22Rv1 (cell line): ENCODE measurements around the gene MS4A4A.

Source experiments
- ZFX ChIP-seq: fragments of 450-650 bp; IDR thresholded peaks from 2 replicates; pipeline ENCODE4 v1.6.1; 2017; ENCODE audit warnings: antibody characterized with exemption, borderline replicate concordance
- TF ChIP-seq, protein P1 (sequence below): fragments of 450-650 bp; IDR thresholded peaks from 2 replicates; pipeline ENCODE4 v1.5.1; 2017; ENCODE audit warnings: mild to moderate bottlenecking

DNA sequence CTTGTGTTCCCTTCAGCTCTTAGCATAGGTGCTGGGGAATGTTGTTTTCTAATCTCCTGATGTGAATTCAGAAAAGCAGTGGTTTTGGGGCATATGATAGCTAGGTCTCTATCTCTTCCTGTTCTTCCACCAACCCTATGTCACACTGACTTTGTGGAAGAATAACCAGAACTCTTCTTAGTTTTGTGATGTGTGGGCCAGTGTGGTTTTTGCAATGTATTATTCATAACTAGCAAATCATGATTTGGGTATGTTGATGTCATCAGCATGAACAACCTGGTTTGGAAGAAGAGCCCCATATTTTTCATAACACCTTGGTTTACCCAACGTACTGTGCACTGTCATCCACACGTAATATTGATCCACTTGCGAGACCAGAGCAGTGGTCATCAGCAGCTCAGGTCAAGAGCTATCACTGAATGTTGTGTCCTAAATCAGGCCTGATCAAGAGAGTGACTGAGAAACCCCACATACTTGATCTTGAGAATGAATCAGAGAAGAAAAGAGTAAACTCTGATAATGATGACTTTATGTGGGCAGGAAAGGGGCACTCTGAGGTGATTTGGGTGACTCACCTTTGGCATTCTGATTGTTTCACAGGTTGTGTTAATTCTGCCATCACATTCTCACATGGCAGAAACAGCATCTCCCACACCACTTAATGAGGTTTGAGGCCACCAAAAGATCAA is 27.2 kb downstream of the MS4A4A start:
- TF ChIP-seq, protein P1, sequence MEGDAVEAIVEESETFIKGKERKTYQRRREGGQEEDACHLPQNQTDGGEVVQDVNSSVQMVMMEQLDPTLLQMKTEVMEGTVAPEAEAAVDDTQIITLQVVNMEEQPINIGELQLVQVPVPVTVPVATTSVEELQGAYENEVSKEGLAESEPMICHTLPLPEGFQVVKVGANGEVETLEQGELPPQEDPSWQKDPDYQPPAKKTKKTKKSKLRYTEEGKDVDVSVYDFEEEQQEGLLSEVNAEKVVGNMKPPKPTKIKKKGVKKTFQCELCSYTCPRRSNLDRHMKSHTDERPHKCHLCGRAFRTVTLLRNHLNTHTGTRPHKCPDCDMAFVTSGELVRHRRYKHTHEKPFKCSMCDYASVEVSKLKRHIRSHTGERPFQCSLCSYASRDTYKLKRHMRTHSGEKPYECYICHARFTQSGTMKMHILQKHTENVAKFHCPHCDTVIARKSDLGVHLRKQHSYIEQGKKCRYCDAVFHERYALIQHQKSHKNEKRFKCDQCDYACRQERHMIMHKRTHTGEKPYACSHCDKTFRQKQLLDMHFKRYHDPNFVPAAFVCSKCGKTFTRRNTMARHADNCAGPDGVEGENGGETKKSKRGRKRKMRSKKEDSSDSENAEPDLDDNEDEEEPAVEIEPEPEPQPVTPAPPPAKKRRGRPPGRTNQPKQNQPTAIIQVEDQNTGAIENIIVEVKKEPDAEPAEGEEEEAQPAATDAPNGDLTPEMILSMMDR: no peak
- TF ChIP-seq ZFX: no peak
